ENCODE results near the gene PDE6H. TPM values are rescaled to one million over a fixed set of nuclear protein-coding genes. Genes with fewer than 3 reads are reported as not detected.

The PDE6H gene
- total and polyA plus RNA-seq, 2 of the 8 experiments (the other 6 are each of a cell fraction or from before 2014, with no cell fraction given): not detected

- no peak overlapping the region; a peak in 1 of 4 replicates for H3K4me2 ChIP-seq (ENCODE audit: insufficient read depth in 1 of 2, low read depth in 2 of 2, low read length in 2 of 2)
- no peaks in the 10 kb centered on the region for H3K27me3 ChIP-seq (replicated peaks in 1 of 4; ENCODE audit: control insufficient read depth in 3 of 4, extremely low read depth in 1 of 4, insufficient read depth in 3 of 4, low read length in 3 of 4)
- no peak overlapping the region for H4K91ac ChIP-seq (replicated peaks; ENCODE audit: insufficient read length, low read length)
- H2BK20ac ChIP-seq (ENCODE audit: low read length): no peak overlapping the region
- WGBS, 2 experiments (ENCODE audit: extremely low coverage in 1 of 2, insufficient coverage in 1 of 2, insufficient read length in 1 of 2, insufficient replicate concordance in 2 of 2, low coverage in 1 of 2, low lambda C conversion rate in 2 of 2, missing lambda C conversion rate in 1 of 2): 89% methylated on average over 3 of the region's 3 CpGs; no CpG with 5 or more reads in 1 of the 2 experiments
- H3K23me2 ChIP-seq (ENCODE audit: low read depth, low read length): no peaks in the 10 kb centered on the region
- no peak overlapping the region for H4K8ac ChIP-seq (ENCODE audit: extremely low read depth, insufficient read depth, low read length)
- no peak overlapping the region for H2BK5ac ChIP-seq (ENCODE audit: low read depth, low read length)
- H3K27ac ChIP-seq (ENCODE audit: low read depth, low read length): no peak overlapping the region
- no peaks in the 10 kb centered on the region for H3K79me2 ChIP-seq (ENCODE audit: control insufficient read depth in 1 of 2, insufficient read depth in 2 of 2, low read length in 2 of 2)
- DNase-seq (ENCODE audit: low read depth in 1 of 2, low spot score in 2 of 2): no peak
- H3K4me3 ChIP-seq (ENCODE audit: extremely low read depth in 1 of 4, insufficient read depth in 2 of 4, low read depth in 3 of 4, low read length in 4 of 4): no peak overlapping the region
- H3K4ac ChIP-seq (replicated peaks; ENCODE audit: insufficient read length, low read depth, low read length): no peak overlapping the region
- no peak overlapping the region for H3K9ac ChIP-seq (replicated peaks in 1 of 4; ENCODE audit: extremely low read depth in 1 of 4, low read depth in 3 of 4, low read length in 3 of 4)
- no peak overlapping the region for H2BK120ac ChIP-seq (replicated peaks; ENCODE audit: low read depth, low read length)
- H3K79me1 ChIP-seq (ENCODE audit: low read depth, low read length): no peaks in the 10 kb centered on the region
- FAIRE-seq: peak; percentile 94
- no peak overlapping the region for H2BK15ac ChIP-seq (ENCODE audit: low read length)
- H3K4me1 ChIP-seq (replicated peaks in 1 of 4; ENCODE audit: control insufficient read depth in 3 of 4, insufficient read depth in 4 of 4, low read length in 3 of 4): no peaks in the 10 kb centered on the region
- H3K36me3 ChIP-seq (ENCODE audit: control insufficient read depth in 2 of 4, insufficient read depth in 4 of 4, low read length in 3 of 4): no peaks in the 10 kb centered on the region
- H3K56ac ChIP-seq (replicated peaks; ENCODE audit: insufficient read length, low read depth, low read length): no peak overlapping the region
- ChIA-PET CTCF (ENCODE audit: partially characterized antibody) (interaction anchor here (0.7 to 12.5 kb wide), 48 partner anchors 9 to 551 kb away, joined by 3 to 116 read pairs (median 5); partner anchors contain the start of genes ART4, ERP27, PDE6H and RERG), POLR2A (ENCODE audit: partially characterized antibody) (interaction anchor here (0.7 to 1.4 kb wide), 3 partner anchors 224 to 303 kb away, joined by 3 to 4 read pairs (median 3); a partner anchor contains a TSS)
- H3K9me3 ChIP-seq (ENCODE audit: insufficient read depth in 2 of 2, low read depth in 1 of 2, low read length in 1 of 2): no peaks in the 10 kb centered on the region
- no peak overlapping the region for H3K14ac ChIP-seq (ENCODE audit: insufficient read length)
- no peak overlapping the region for H3K23ac ChIP-seq (ENCODE audit: insufficient read length)
- H2BK12ac ChIP-seq (ENCODE audit: low read depth, low read length): no peak overlapping the region
- H2AK5ac ChIP-seq (ENCODE audit: low read depth, low read length): no peak overlapping the region
- H4K20me1 ChIP-seq (replicated peaks in 1 of 2; ENCODE audit: control insufficient read depth in 1 of 2, insufficient read depth in 2 of 2, low read length in 2 of 2): no peaks in the 10 kb centered on the region
- H2AFZ ChIP-seq (ENCODE audit: low read length): peak overlapping the region; percentile 88; the same call in 1 of the 2 replicates
- H3K18ac ChIP-seq (ENCODE audit: extremely low read depth, low read length): 0 out of 2 replicates have a peak overlapping the region, but pooled peaks have one; percentile 40
- H4K5ac ChIP-seq (ENCODE audit: insufficient read length, low read depth, low read length): no peak overlapping the region
- TF ChIP-seq RAD21 (IDR thresholded peaks at IDR 0.05 in 1 of 2, conservative IDR thresholded peaks at IDR 0.05 in 1 of 2; ENCODE audit: low read depth in 2 of 2, low read length in 2 of 2): peak in 1 of 2 experiments; percentile 77
- no peak for TF ChIP-seq SIN3A (conservative IDR thresholded peaks at IDR 0.05 in 1 of 2, IDR thresholded peaks at IDR 0.05 in 1 of 2; ENCODE audit: low read depth in 1 of 2, low read length in 2 of 2)
- TF ChIP-seq NANOG (IDR thresholded peaks at IDR 0.05; ENCODE audit: insufficient read depth, low read depth, low read length, poor library complexity, severe bottlenecking): no peak
- no peak for TF ChIP-seq RBBP5 (IDR thresholded peaks at IDR 0.05; ENCODE audit: borderline replicate concordance, low read depth, low read length)
- TF ChIP-seq SIX5 (IDR thresholded peaks at IDR 0.05; ENCODE audit: low read depth, low read length): no peak
- TF ChIP-seq POLR2A (IDR thresholded peaks at IDR 0.05; ENCODE audit: control extremely low read depth in 1 of 2, low read depth in 2 of 2, low read length in 2 of 2): no peak
- peak in 2 of 3 experiments; percentile 40 to 43; a peak in 2 of 4 replicates for TF ChIP-seq CTCF (IDR thresholded peaks at IDR 0.05; ENCODE audit: control extremely low read depth in 1 of 3, insufficient read depth in 1 of 3, low read depth in 1 of 3, low read length in 3 of 3)
Observed at GRCh38 chr12:14995583-14996425, 23.0 kb downstream of the PDE6H start.

All from H1 (cell line).